Fibroblast of skin of left quadriceps (primary cell): ENCODE results near the gene NFYA.

Experiments
- DNase-seq, 2 experiments: peaks; one replicate each; pipeline ENCODE4 v3.0.0-alpha.2; 2013; ENCODE audit warnings: low read depth in 2 of 2

Gene NFYA

DNA sequence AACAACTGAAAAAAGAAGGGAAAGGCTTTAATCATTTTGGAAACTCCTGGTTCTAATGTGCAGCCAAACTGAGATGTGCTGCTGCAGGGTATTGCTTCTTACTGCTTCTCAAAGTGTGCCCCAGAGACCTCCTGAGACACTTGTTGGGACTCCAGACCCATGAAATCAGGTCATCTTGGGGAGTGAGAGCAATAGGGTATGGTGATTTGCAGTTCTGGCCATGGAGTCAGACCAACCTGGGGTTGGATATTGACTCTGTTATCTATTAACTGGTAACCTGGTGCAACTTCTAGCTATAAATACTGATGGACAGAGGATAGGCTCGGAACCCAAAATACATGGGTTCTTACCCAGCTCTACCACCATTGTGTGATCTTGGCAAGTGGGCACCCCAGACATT is 26.7 kb upstream of the NFYA start:
- no peak for DNase-seq

DNA sequence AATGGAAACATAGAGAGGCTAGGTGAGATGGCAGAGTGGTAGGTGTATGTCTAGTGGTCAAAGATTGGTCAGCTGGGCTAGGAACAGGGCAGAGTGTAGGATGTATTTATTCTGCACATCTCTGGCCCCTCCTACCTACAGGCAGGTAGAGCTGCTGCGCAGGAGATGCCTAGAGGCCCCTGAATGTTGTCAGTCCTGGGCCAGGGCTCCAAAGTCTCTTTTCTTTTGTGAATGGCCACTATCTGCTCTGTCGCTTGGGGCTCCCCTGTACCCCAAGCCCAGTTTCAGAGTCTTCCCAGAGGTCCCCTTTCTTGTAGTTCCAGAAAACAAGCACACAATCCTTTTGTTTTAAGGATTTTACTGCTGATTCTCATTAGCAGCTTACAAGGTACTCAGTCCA is 25.5 kb upstream of the NFYA start:
- DNase-seq, result no peak

DNA sequence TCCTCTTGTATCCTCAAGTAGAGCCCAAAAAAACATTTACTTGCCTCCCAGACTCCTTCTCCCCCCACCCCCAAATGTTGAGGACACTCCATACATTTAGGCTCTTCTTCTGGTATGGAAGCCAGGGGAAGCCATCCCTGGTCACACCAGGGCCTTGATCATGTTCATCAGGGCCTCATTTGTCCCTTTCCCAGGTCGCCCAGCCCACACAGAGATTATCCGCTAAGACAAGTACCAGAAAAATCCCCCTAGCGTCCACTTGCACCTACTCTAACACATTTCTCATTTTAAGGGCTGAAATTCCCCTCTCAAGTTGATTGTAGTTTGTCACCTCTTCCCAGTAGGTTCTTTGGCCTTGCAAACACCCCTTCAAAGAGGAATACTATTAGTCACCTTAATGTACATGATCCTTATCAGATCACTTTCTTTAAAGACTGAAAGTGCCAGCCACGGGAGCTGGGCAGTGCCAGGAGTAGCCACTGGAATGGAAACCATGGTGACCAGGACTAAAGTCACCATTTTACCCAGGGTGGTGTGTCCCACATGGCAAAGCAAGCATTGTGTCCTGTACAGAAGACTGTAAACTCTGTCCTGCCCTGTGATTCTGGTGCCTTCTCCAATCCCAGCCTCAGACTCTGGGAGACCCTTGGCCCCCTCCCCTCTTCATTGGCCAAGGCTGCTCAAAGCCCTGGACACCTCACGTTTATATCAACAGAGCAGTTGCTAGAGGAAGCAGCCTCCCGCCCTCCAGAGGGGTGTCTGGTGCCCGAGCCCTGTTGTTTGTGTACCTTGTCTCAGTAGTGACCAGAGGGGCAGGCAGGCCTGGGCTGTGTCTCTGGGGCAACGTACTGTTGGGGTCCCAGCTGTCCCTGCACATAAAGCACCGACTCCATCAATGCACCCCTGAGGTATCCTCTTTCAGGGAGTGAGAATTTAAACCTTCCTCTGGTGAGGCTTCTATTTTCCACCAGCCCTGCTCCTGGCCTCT is 24.7 kb upstream of the NFYA start:
- no peak for DNase-seq

DNA sequence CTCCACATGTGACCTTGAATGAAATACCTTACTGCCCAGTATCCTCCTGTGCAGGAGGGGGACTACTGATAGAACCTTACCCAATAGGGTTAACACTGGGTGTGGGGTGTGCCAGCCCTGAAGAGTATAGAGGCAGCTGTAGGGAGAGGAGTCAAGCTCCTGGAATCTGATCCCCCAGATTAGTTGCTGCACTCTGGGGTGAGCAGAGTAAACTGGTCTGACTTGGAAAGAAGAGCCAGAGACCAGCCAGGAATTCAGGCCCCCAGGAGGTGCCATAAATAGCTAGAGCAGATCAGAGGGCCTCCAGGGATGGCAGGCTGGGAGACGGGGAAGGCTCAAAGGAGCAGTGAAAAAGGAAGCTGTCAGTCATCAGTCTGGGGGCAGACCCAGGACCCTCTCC is 23.3 kb upstream of the NFYA start:
- DNase-seq, result no peak

DNA sequence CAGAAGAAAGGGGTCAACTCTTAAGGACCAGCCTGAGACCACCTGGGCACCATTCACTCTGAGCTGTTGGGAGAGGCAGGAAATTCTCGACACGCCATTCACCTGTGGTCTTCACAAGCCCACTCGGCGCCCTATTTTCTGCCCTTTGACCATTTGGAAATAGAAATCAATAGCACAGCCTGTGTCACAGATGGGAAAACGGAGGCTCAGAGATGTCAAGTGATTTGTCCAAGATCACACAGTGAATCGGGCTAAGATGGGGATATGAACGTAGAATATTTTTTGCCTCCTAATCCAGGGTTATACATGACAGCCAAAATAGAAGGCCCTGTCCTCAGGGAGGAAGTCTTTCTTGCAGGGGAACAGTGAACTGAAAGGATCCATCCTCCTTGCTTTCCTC is 22.8 kb upstream of the NFYA start:
- no peak for DNase-seq

DNA sequence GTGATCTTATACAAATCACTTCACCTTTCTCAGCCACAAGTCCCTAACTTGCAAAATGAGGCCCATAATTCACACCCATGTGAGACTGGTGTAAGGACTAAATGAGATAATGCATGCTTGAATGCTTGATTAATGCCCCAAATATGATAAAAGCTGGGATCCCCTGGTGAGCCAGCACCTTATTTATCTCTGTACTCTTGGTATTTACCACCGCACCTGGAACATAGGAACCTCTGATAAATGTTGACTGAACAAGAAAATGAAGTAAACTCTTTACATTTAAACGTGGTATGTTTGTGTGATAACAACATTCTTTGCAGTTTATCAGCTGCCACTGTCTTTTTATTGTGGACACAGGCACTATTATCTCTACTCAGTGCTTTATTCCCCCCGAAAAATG is 22.2 kb upstream of the NFYA start:
- DNase-seq, result no peak

DNA sequence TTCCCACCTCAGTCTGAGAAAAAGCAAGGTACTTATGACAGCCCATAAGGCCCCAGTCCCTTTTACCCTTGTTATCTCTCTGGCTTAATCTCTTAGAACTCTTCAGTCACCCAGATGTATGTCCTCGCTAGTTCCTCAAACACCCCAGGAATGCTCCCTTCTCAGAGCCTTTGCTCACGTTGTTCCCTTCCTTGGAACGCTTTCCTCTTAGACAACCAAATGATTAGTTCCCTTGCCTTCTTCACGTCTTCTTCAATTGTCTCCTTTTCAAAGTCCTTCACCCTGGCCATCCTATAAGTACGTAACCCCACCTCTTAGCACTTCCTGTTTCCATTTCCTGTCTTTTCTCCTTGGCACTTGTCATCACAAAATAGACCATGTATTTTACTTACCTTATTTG is 20.9 kb upstream of the NFYA start:
- no peak for DNase-seq

DNA sequence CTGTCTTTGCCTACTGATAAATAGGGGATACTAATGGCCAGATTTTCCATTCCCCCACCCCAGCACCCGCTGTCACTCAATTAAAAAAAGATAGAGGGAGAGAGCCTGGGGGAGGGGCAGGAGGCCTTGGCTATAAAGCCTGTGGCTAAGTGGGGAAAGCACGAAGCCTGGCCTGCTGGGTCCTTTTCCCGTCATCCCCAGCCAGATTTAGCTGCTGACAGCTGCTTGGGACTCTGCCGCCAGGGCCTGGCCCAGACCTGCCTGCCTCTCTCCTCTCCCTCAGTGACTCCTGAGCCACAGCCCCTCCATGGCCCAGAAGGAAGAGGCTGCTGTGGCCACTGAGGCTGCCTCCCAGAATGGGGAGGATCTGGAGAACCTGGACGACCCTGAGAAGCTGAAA is 19.7 kb upstream of the NFYA start, which contains the start of gene APOBEC2:
TSS of gene APOBEC2 (plus strand) at position 162 of the 400 bp plus-strand sequence. CDS start at position 308, 146 bp downstream.
- DNase-seq, result no peak

DNA sequence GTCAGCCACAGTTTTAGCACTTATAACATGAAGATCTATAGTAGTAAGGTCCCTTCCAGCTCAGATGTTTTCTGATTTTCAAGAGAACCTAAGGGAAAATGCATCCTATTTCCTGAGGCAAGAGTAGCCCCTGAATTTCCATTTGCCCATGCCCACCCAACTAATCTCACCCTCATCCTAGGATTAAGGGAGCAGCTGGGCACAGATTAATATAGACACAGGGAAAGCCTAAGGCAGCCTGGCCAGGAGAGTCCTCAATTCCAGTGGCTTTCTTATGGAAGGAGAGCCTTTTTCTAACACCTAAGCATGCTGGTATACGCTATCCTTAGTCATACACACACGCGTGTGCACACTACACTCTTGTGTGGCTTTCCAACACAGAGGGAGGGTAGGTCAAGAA is 18.3 kb upstream of the NFYA start:
- no peak for DNase-seq

DNA sequence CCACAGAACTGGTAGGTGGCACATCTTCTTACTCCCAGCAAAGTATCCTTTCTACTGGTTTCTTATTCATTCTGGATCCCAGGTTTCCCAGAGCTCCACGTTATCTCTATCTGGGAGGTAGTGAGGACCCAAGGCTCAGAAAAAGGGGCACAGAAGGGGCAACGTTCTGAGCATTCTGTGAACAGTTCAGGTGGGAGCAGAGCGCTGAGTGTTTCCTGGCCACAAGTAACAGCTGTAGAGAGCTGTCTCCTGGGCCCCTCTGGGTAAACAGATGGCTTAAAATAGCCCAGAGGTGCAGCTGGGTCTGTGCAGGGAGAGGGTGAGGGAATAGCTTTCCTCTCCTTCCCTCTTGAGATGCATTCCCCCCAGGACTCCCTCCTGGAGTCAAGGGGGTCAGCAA is 17.6 kb upstream of the NFYA start:
- no peak for DNase-seq

DNA sequence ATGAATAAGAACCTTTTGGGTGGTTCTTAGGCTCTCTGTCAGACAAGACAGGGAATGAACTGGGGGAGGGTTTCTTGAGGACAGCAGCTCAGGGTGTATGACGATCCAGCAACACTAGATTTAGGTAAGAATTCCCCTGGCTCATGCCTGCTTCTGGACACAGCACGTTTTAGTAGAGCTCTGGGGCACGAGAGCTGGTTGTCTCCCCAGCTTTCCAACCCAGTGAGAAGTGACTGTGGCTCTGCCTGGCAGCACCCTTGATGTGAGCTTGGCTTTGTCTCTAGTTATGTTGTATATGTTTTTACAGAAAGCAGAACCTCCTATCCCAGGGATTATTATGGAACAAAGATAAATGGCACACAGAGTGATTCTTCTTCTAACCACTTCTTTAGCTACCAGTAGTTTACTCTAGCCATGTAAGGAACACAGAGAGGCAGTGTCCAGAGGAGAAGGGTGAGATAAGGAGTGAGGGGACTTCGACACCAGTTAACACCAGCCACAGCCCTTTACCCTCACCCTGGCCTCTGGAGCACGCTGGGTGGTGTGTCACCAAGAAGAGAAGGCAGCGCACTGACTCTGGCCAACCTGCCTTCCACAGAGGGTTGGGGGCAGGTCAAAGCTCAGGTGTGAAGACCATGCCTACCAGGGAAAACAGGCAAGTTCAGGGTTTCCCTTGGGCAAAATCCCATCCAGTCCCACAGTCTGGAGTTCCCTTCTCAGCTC is 15.8 kb upstream of the NFYA start:
- DNase-seq, result no peak

DNA sequence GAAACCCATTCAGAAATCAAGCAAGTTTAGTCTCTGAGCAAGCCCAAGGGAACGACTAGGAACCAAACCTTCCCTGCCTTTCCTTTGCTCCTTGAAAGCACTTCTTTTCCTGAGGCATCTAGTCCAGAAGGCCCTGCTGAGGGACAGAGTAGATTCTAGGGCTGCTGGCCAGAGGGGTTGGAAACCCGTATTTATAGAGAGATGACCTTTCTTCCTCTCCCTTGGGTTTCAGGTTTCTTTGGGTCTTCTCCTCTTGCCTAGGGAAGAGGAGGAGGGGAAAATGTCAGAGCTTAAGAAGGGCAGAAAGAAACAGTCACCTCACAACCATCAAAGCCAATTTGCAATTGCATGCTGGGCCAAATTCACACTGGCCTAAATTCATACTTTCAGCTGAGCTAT is 14.0 kb upstream of the NFYA start:
- DNase-seq, result no peak

DNA sequence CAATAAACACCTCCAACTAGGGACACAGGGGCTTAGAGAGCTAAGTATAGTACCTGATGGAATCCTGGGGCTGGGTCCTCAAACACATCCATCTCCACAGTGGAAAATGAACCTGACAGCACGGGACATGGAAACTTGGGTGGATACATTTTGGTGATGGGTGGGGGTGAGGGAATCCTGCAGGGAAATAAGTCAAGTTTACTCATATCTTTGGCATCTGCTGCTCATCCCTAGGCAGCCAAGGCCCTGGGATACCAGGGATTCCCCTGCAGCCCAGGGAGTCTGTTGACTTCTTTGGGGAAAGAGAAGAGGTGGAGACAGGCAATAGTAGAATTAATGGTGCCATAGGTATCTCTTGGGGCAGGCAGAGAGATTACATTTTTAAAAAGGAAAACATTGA is 13.2 kb upstream of the NFYA start:
- no peak for DNase-seq

DNA sequence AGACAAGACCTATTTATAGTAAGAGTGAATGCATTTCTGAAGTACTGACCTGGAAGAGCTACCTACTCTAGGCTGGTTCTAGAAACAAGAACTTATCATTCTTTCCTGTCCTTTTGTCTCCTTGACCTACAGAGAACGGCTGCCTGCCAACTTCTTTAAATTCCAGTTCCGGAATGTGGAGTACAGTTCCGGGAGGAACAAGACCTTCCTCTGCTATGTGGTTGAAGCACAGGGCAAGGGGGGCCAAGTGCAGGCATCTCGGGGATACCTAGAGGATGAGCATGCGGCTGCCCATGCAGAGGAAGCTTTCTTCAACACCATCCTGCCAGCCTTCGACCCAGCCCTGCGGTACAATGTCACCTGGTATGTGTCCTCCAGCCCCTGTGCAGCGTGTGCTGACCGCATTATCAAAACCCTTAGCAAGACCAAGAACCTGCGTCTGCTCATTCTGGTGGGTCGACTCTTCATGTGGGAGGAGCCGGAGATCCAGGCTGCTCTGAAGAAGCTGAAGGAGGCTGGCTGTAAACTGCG is 11.5 kb upstream of the NFYA start:
- DNase-seq, result no peak

DNA sequence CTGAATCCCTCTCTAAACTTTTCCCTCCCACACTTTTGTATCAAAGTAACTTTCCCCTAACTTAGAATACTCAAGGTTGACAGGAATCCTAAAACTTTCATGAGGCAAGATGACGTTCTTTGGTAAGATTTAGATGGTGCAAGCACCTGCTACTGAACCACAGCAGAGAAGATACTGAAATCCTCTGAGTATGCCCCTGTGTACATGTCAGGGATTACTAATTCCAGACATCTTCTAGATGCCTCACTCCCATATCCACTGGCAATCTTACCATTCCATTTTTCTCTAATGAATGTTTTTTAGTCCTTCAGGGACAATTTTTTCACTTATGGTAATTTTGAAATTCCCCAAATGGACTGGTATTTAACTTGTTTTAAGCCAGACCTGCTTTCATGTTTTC is 10.7 kb upstream of the NFYA start:
- no peak for DNase-seq

DNA sequence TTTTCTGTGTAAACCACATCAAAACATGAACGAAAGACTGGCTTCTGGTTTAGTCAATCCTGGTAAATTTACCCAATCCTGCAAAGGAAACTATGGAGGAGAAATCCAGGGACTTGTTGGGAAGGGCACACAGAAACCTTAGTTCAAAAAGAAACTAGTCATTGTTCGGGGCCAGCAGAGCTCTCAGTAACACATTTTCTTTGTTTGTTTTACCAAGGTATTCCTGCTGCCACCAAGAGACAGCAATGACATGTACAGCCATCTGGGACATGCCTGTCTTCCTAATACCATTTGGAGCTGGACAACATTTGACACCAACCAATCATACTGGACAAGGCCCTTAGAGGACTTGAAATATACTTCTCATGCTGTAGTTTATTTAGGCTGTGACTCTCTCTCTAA is 8.9 kb upstream of the NFYA start:
- DNase-seq, result no peak

DNA sequence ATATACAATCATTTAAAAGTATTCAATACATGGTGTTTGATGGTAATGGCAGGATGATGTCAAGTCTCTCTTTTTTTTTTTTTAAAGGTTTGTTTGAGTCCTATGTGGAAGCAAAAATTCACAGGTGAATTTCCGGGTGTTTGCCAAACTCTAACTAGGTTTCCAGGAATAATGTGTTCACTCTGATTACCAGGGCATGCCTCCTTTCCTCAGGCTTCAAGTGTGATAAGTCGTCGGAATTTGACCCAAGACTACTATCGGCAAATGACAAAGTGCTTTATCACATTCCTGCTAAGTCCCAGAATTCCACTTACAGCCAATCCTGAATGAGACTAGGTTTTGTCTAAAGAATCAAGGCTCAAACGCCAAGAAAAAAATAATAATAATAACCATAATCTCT is 7.9 kb upstream of the NFYA start:
- no peak for DNase-seq

DNA sequence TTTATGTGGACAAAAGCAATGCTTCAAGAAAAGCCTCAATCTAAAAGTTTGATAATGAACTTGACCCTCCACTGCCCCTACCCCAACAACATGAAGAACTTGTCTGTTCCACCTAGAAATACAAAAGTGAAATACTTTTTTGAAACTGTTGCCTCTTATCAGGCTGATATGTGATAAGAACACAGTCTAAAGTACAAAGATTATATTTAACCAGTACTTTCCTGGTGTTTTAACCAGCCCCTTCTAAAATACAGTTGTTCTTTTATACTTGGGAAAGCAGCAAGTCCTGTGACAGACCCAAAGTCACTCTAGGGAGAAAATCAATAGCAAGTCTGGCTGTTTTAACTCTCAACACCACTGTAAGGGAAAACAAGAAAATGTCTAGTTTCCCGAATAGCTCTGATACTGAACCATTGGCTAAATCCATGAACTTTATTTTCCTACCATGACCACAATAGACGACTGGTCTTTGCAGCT is 7.2 kb upstream of the NFYA start:
- DNase-seq, result no peak

DNA sequence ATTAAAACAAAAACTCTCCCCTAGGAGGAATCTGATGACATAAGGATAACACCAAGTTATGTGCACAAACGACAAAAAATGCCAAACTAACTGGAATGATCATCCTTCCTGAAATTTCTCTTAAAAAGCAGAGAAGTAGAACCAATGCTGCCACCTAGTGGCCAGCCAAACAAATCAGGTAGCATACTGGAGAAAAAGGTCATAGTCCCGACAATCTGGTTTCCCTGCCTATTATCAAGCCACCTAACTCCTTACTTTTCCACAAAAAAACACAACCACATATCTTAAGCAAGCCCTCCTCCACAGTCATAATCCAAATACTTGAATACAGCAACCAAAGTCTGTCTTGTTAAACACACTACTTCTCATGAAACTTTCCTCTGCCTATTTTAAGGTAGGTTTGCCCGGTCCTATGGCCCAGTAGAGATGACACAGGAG is 5.9 kb upstream of the NFYA start:
- peak; percentile 46 to 59 for DNase-seq

DNA sequence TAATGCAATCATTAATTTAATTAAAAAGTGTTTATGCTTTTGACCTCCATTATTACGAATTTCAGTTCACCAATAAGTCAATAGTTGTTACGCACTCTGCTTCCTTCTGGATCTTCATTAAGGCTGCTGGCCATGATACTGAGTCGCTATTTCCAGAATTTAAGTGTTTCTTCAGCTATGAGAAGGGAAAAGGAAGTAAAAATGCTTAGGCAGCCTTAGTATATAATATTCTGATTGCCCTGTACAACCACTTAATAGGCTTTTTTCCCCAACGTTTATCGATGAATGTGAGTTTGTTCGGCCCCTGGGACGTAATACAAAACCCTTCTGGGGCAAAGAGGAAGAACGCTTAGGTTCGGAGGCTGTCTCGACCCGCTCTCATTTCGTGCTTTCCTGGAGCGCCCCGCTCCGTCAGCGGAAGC is 1.3 kb upstream of the NFYA start:
- no peak for DNase-seq

DNA sequence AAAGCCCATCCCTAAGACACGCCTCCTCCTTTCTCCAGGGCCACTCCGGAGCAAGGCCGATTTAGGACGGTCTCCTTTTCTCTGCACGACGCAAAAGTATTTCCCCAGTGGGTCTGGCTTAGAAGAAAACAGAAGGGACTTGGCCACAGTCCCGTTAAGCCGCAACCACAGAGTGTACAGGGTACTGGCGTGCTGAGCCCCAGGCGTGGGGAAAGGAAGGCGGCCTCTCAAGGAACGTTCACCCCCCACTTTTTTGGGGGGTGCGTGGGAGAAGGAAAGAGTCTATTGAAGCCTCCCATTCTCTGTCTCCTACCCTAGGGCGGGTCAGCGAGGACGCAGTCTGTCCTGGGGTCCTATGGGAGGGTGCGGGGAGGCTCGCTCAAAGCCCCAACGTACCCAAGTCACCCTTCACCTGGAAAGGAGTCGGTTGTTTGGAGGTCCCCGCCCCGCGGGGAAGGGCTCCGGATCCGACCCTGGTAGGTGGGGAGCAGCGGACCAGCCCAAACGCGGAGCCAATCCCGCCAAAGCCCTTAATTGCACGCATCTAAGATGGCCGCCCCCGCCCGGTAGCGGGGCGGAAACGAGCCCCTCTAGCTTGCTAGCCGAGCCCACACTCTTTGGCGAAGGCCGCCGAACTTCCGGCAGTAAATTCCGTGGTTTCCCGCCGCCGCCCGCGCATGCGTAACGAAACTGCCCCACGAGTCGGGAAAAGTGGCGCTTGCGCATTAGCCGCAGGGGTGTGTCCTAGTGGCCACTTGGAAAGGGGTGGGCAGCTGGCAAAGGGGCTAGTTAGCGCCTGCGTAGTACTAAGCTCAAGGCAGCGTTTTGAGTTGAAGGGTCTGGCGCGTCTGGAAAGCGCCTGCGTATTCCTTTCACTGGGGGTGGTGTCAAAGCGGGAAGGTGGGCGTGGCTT is 595 bp upstream of the NFYA start, which contains the start of gene OARD1:
TSS of gene OARD1 (minus strand) at position 434 of the 913 bp plus-strand sequence. CDS start 722 bp downstream, outside the sequence.
- DNase-seq, result peak; percentile 99 to 100
